ENCODE measurements around the gene EPN3. TPM values are rescaled to one million over a fixed set of nuclear protein-coding genes. Genes with fewer than 3 reads are reported as not detected.

The EPN3 gene
- total RNA-seq, 1 donor from 2014 or later = not detected

GRCh38 chr17:50586421-50587247 is 54.1 kb downstream of the EPN3 start:
- no peak overlapping the region for H3K27ac Mint-ChIP-seq (ENCODE audit: unreplicated experiment)
- DNase-seq (ENCODE audit: low spot score) = no peak
- no peaks in the 10 kb centered on the region for H3K36me3 Mint-ChIP-seq (ENCODE audit: low read depth)
- peaks cover 18% of the 10 kb centered on the region for H3K27me3 Mint-ChIP-seq (ENCODE audit: low read depth)
- no peak for TF ChIP-seq CTCF (IDR thresholded peaks at IDR 0.05)
- H3K9me3 Mint-ChIP-seq (ENCODE audit: low read depth) = peaks cover 2% of the 10 kb centered on the region
- H3K4me3 Mint-ChIP-seq (ENCODE audit: unreplicated experiment) = no peak overlapping the region
- peaks cover 16% of the 10 kb centered on the region for H3K4me1 Mint-ChIP-seq (ENCODE audit: low read depth)

GRCh38 chr17:50587571-50587970 is 55.0 kb downstream of the EPN3 start:
- no peak for TF ChIP-seq CTCF (IDR thresholded peaks at IDR 0.05)
- H3K27ac Mint-ChIP-seq (ENCODE audit: unreplicated experiment) = no peak overlapping the region
- DNase-seq (ENCODE audit: low spot score) = no peak
- no peaks in the 10 kb centered on the region for H3K36me3 Mint-ChIP-seq (ENCODE audit: low read depth)
- H3K9me3 Mint-ChIP-seq (ENCODE audit: low read depth) = no peaks in the 10 kb centered on the region
- peaks cover 16% of the 10 kb centered on the region for H3K4me1 Mint-ChIP-seq (ENCODE audit: low read depth)
- H3K27me3 Mint-ChIP-seq (ENCODE audit: low read depth) = peaks cover 18% of the 10 kb centered on the region
- H3K4me3 Mint-ChIP-seq (ENCODE audit: unreplicated experiment) = no peak overlapping the region

GRCh38 chr17:50588391-50589049 is 56.0 kb downstream of the EPN3 start:
- peaks cover 16% of the 10 kb centered on the region for H3K4me1 Mint-ChIP-seq (ENCODE audit: low read depth)

GRCh38 chr17:50589095-50589705 is 56.7 kb downstream of the EPN3 start:
- no peak for DNase-seq (ENCODE audit: low spot score)
- Mint-ChIP-seq H3K27me3 (ENCODE audit: low read depth) (peaks cover 11% of the 10 kb centered on the region), H3K9me3 (ENCODE audit: low read depth) (no peaks in the 10 kb centered on the region), H3K27ac (ENCODE audit: unreplicated experiment) (peak overlapping the region; percentile 85), H3K4me1 (ENCODE audit: low read depth) (peaks cover 16% of the 10 kb centered on the region), H3K36me3 (ENCODE audit: low read depth) (no peaks in the 10 kb centered on the region), H3K4me3 (ENCODE audit: unreplicated experiment) (no peak overlapping the region)
- TF ChIP-seq CTCF (IDR thresholded peaks at IDR 0.05) = no peak

More at GRCh38 chr17:50588391-50589049, 56.0 kb downstream of the EPN3 start:
- Mint-ChIP-seq H3K27ac (ENCODE audit: unreplicated experiment) (peak overlapping the region; percentile 85), H3K4me3 (ENCODE audit: unreplicated experiment) (no peak overlapping the region), H3K36me3 (ENCODE audit: low read depth) (no peaks in the 10 kb centered on the region), H3K27me3 (ENCODE audit: low read depth) (peaks cover 16% of the 10 kb centered on the region), H3K9me3 (ENCODE audit: low read depth) (no peaks in the 10 kb centered on the region)
- DNase-seq (ENCODE audit: low spot score) = no peak
- TF ChIP-seq CTCF (IDR thresholded peaks at IDR 0.05) = no peak

Measured in chondrocyte (in vitro differentiated cells).